K562 (cell line): ENCODE data around the gene VPS33B. TPM values are rescaled to one million over a fixed set of nuclear protein-coding genes. Genes with fewer than 3 reads are reported as not detected.

Experiments used
- CBFB ChIP-seq: sonication (generic); formaldehyde crosslinking; IDR thresholded peaks from 2 replicates; pipeline ENCODE4 v1.4.0; 2020; ENCODE audit warnings: mild to moderate bottlenecking, missing genetic modification reagents
- CHD7 ChIP-seq: fragments of 200-600 bp; sonication (generic); IDR thresholded peaks from one replicate; pipeline ENCODE4 v1.6.1; 2012; ENCODE audit warnings: mild to moderate bottlenecking, low read depth, low read length, inconsistent platforms
- CTBP1 ChIP-seq: fragments of 450-650 bp; IDR thresholded peaks from 2 replicates; pipeline ENCODE4 v1.6.1; 2016; ENCODE audit warnings: borderline replicate concordance
- GABPB1 ChIP-seq: sonication (generic); formaldehyde crosslinking; IDR thresholded peaks from 2 replicates; pipeline ENCODE4 v1.8.0; 2022; ENCODE audit warnings: mild to moderate bottlenecking, missing genetic modification reagents
- HDAC3 ChIP-seq: fragments of 450-650 bp; IDR thresholded peaks from 2 replicates; pipeline ENCODE4 v1.6.1; 2018; ENCODE audit warnings: borderline replicate concordance, mild to moderate bottlenecking, moderate library complexity; ENCODE audit not compliant: partially characterized antibody
- HIVEP1 ChIP-seq: fragments of 250-450 bp; sonication (Bioruptor Pico); IDR thresholded peaks from 2 replicates; pipeline ENCODE4 v1.4.0; 2020; ENCODE audit warnings: mild to moderate bottlenecking
- HMGXB4 ChIP-seq: sonication (generic); formaldehyde crosslinking; IDR thresholded peaks from 2 replicates; pipeline ENCODE4 v1.8.1; 2023; ENCODE audit warnings: mild to moderate bottlenecking, missing genetic modification reagents
- HOXB6 ChIP-seq: fragments of 250-450 bp; sonication (Bioruptor Pico); IDR thresholded peaks from 2 replicates; pipeline ENCODE4 v1.5.1; 2022; ENCODE audit warnings: mild to moderate bottlenecking, borderline replicate concordance
- KAT2B ChIP-seq: IDR thresholded peaks from one replicate; pipeline ENCODE4 v1.6.1; 2012; ENCODE audit warnings: low read depth, mild to moderate bottlenecking, control low read depth, inconsistent platforms, low read length, moderate library complexity
- NCOA4 ChIP-seq: fragments of 450-650 bp; IDR thresholded peaks from 2 replicates; pipeline ENCODE4 v1.6.1; 2018; ENCODE audit warnings: mild to moderate bottlenecking; ENCODE audit not compliant: partially characterized antibody
- POLR2AphosphoS2 ChIP-seq: IDR thresholded peaks from 2 replicates; pipeline ENCODE4 v1.6.1; 2012; ENCODE audit warnings: low read length, improper control_type of control experiment
- ZC3H4 ChIP-seq: sonication (generic); formaldehyde crosslinking; IDR thresholded peaks from 2 replicates; pipeline ENCODE4 v1.9.0; 2021; ENCODE audit warnings: missing genetic modification reagents, borderline replicate concordance
- ZNF584 ChIP-seq: fragments of 200-800 bp; sonication (Bioruptor generic); IDR thresholded peaks from 2 replicates; pipeline ENCODE4 v1.6.1; 2016; ENCODE audit warnings: low read depth, mild to moderate bottlenecking, missing genetic modification characterization, missing compliant biosample characterization
- polyA plus RNA-seq, 8 experiments: library from polyadenylated mRNA; depleted of rRNA in 4 of 8; stranded (reverse) in 5 of 8; unstranded in 3 of 8; fragments of >200 nt; fragmentation: Nextera tagmentation in 2 of 8; fragmentation: Illumina TruSeq in 1 of 8; extraction: Ambion mirVana in 2 of 8; extraction: Trizol in 1 of 8; gene quantifications; 2 replicates each; pipeline versions ENCODE4 v1.2.1 to v1.2.3, GENCODE V29; 2011 to 2014; ENCODE audit warnings: inconsistent platforms in 1 of 8, missing spikeins in 1 of 8
- total RNA-seq, 7 experiments: library from RNA; depleted of rRNA in 6 of 7; stranded (reverse); fragments of >200 nt in 6 of 7; fragmentation: Illumina TruSeq in 2 of 7; extraction: Trizol in 2 of 7; gene quantifications; 2 replicates each; pipeline versions ENCODE4 v1.2.1 to v1.2.3, GENCODE V29; 2011 to 2021; ENCODE audit warnings: low replicate concordance in 1 of 7

VPS33B gene
- total and polyA plus RNA-seq, 9 of the 15 experiments (the other 6 are each of a cell fraction or from before 2014, with no cell fraction given) = 9.4 to 25.5 (median 14.8) TPM

DNA sequence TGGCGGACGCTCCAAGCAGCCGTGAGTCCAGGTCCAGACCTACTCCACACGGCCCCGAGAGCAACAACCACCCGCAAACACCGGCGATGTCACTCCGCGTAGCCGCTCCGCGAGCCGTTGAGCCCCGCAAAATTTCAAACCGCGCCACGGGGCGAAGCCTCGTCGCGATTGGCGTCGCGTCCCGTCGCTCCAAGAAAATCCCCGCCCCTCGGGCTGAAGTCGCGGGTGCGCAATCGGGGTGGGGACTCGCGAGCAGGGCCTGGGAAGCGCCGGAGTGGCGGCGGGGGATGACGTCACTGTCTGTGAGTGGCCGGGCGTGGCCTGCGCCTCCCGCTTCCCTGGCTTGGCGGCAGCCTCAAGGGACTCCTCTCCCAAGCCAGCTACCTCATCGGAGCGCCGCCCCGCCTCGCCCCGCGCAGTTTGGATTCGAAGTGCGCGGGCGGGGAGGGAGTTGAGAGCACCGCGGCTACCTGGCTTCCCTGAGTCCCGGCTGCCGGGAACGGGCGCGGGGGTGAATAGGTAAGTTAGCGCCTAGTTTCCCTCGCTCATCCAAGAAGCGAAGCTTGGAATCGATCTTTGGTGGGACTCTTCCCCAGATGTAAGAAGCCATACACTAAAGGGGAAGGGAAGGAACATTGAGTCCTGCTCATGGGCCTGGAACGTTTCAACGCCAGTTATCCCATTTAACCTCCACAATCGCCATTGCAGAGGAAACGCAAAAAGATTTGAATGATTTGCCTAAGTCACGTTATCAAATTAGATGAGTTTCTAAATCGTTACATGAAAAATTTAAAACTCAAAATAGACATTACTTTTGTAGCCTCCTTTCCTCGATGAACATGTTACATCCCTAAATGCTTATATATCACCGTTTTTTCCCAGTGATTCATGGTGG lies 27.7 kb downstream of the VPS33B start, which contains the start of gene PRC1 (continued):
- TF ChIP-seq CHD7 (no peak), HOXB6 (CRISPR knock-in tag) (no peak), HIVEP1 (CRISPR knock-in tag) (peak; percentile 81; the same call in 1 of the 2 replicates), NCOA4 (no peak), POLR2AphosphoS2 (peak; percentile 35; the same call in 1 of the 2 replicates), GABPB1 (CRISPR knock-in tag) (peak; percentile 84), KAT2B (no peak), ZNF584 (no peak), ZC3H4 (CRISPR knock-in tag) (no peak; the same call in 1 of the 2 replicates), CBFB (CRISPR knock-in tag) (no peak), HMGXB4 (CRISPR knock-in tag) (peak; percentile 64; the same call in 1 of the 2 replicates), CTBP1 (peak; percentile 92), HDAC3 (no peak)
